Activated CD4-positive, alpha-beta T cell treated with anti-CD3 and anti-CD28 coated beads, Interleukin-2, Interleukin-4, amounts not matched to agents 100 ng/mL and 50 ng/mL, durations not matched to agents 16 hours and 8 hours (primary cell): Measurements from ENCODE around the gene WHRN.

Experiments
- DNase-seq: peaks from one replicate; pipeline ENCODE4 v3.0.0-alpha.2; 2020; ENCODE audit warnings: low spot score

Gene WHRN

GRCh38 chr9:114378883-114379282 is 126.4 kb downstream of the WHRN start:
- DNase-seq = no peak

- DNase-seq = no peak
These were observed 127.3 kb downstream of the WHRN start for GRCh38 chr9:114378016-114378415.

- DNase-seq = no peak
These were observed 128.5 kb downstream of the WHRN start for GRCh38 chr9:114376586-114377445.

GRCh38 chr9:114375386-114376175 is 129.7 kb downstream of the WHRN start:
- no peak for DNase-seq

GRCh38 chr9:114374936-114375335 is 130.3 kb downstream of the WHRN start:
- DNase-seq = no peak

GRCh38 chr9:114373960-114374730 is 131.1 kb downstream of the WHRN start:
- DNase-seq = no peak

- DNase-seq = peak; percentile 93
These were observed 132.3 kb downstream of the WHRN start for GRCh38 chr9:114372921-114373448.

GRCh38 chr9:114371973-114372917 is 133.0 kb downstream of the WHRN start:
- DNase-seq = peak; percentile 81

- no peak for DNase-seq
These were observed 133.8 kb downstream of the WHRN start for GRCh38 chr9:114371343-114371944.

GRCh38 chr9:114370968-114371320 is 134.3 kb downstream of the WHRN start:
- DNase-seq = no peak

- no peak for DNase-seq
These were observed 134.9 kb downstream of the WHRN start for GRCh38 chr9:114370251-114370967.

GRCh38 chr9:114369216-114370130 is 135.8 kb downstream of the WHRN start:
- no peak for DNase-seq

- no peak for DNase-seq
These were observed 137.3 kb downstream of the WHRN start for GRCh38 chr9:114367772-114368569.

GRCh38 chr9:114367366-114367765 is 137.9 kb downstream of the WHRN start:
- DNase-seq = no peak

- DNase-seq = peak; percentile 70
These were observed 138.7 kb downstream of the WHRN start for GRCh38 chr9:114366334-114367128.

- DNase-seq = no peak
These were observed 140.1 kb downstream of the WHRN start for GRCh38 chr9:114365194-114365593.
